ENCODE measurements around the gene ARVCF. TPM values are rescaled to one million over a fixed set of nuclear protein-coding genes. Genes with fewer than 3 reads are reported as not detected.

ARVCF gene
- total RNA-seq, 2 donors from 2014 or later = 39.6 to 65.9 TPM

GRCh38 chr22:19996694-19997384, 19.8 kb downstream of the ARVCF start:
- intact Hi-C loops (cut with DNase I) = no loop called here
- H3K9me3 ChIP-seq = no peaks in the 10 kb centered on the region
- no peak overlapping the region for H3K27ac ChIP-seq
- H3K4me3 ChIP-seq = no peak overlapping the region
- DNase-seq (ENCODE audit: low spot score) = no peak
- no peaks in the 10 kb centered on the region for H3K27me3 ChIP-seq (replicated peaks; ENCODE audit: insufficient read depth)
- TF ChIP-seq POLR2AphosphoS5 (IDR thresholded peaks at IDR 0.05) = no peak
- TF ChIP-seq POLR2A (IDR thresholded peaks at IDR 0.05) = no peak
- TF ChIP-seq, protein P1, sequence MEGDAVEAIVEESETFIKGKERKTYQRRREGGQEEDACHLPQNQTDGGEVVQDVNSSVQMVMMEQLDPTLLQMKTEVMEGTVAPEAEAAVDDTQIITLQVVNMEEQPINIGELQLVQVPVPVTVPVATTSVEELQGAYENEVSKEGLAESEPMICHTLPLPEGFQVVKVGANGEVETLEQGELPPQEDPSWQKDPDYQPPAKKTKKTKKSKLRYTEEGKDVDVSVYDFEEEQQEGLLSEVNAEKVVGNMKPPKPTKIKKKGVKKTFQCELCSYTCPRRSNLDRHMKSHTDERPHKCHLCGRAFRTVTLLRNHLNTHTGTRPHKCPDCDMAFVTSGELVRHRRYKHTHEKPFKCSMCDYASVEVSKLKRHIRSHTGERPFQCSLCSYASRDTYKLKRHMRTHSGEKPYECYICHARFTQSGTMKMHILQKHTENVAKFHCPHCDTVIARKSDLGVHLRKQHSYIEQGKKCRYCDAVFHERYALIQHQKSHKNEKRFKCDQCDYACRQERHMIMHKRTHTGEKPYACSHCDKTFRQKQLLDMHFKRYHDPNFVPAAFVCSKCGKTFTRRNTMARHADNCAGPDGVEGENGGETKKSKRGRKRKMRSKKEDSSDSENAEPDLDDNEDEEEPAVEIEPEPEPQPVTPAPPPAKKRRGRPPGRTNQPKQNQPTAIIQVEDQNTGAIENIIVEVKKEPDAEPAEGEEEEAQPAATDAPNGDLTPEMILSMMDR (IDR thresholded peaks at IDR 0.05) = no peak
- H3K36me3 ChIP-seq = no peaks in the 10 kb centered on the region
- H3K4me1 ChIP-seq (replicated peaks) = peaks cover under 1% of the 10 kb centered on the region
- 87% methylated on average over 12 of the region's 12 CpGs for WGBS

DNA sequence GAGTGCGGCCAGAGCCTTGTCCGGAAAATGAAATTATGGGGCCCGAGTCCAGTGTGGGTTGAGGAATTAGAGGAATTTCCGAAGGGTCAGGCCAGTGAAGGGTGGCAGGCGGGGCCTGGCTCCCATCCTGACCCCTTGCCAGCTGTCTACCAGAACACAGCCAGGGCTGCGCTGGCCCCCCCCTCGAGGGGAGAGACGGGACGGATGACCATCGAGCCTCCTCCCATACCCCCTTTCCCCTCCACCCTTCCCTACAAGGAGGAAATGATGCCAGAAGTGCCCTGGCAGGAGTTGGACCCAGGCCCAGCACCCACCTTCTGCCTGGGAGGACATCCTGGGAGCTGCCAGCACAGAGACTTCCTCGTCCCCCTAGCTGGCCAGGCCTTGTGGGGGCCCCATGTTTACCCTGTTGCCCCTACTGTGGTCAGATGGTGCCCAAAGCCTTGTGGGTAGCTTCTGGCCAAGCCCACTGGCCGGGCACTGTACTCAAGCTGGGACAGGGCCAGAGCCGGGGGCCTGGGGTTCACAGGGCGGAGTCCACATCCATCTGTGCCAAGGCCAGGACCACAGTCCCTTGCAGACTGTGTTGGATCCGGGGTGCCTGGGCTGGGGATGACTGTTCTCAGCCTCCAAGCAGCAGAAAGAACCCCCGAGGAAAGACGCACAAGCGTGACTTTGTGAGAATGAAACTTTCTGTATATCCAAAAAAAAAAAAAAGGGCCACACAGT, 20.8 kb downstream of the ARVCF start:
- H3K4me3 ChIP-seq = no peak overlapping the region
- no peaks in the 10 kb centered on the region for H3K36me3 ChIP-seq
- no peaks in the 10 kb centered on the region for H3K9me3 ChIP-seq
- no peak for DNase-seq (ENCODE audit: low spot score)
- WGBS = 75% methylated on average over 18 of the region's 18 CpGs
- H3K27me3 ChIP-seq (replicated peaks; ENCODE audit: insufficient read depth) = no peaks in the 10 kb centered on the region
- H3K4me1 ChIP-seq (replicated peaks) = no peaks in the 10 kb centered on the region
- intact Hi-C loops (cut with DNase I) = no loop called here
- H3K27ac ChIP-seq = no peak overlapping the region
- TF ChIP-seq POLR2A (IDR thresholded peaks at IDR 0.05) (no peak), POLR2AphosphoS5 (IDR thresholded peaks at IDR 0.05) (no peak)
- TF ChIP-seq, protein P1 (IDR thresholded peaks at IDR 0.05) = no peak

- H3K27me3 ChIP-seq (replicated peaks; ENCODE audit: insufficient read depth) = no peaks in the 10 kb centered on the region
- no peaks in the 10 kb centered on the region for H3K36me3 ChIP-seq
- 89% methylated on average over 12 of the region's 12 CpGs for WGBS
- no peaks in the 10 kb centered on the region for H3K4me1 ChIP-seq (replicated peaks)
- intact Hi-C loops (cut with DNase I) = no loop called here
- H3K9me3 ChIP-seq = no peaks in the 10 kb centered on the region
- no peak for TF ChIP-seq POLR2A (IDR thresholded peaks at IDR 0.05)
- TF ChIP-seq, protein P1 (IDR thresholded peaks at IDR 0.05) = no peak
- TF ChIP-seq POLR2AphosphoS5 (IDR thresholded peaks at IDR 0.05) = no peak
- no peak for DNase-seq (ENCODE audit: low spot score)
- no peak overlapping the region for H3K4me3 ChIP-seq
- no peak overlapping the region for H3K27ac ChIP-seq
Measured at GRCh38 chr22:19994851-19995610, 21.6 kb downstream of the ARVCF start.

- WGBS = 92% methylated on average over 7 of the region's 7 CpGs
- no peak overlapping the region for H3K4me3 ChIP-seq
- DNase-seq (ENCODE audit: low spot score) = no peak
- intact Hi-C loops (cut with DNase I) = no loop called here
- H3K36me3 ChIP-seq = no peaks in the 10 kb centered on the region
- no peaks in the 10 kb centered on the region for H3K4me1 ChIP-seq (replicated peaks)
- H3K27me3 ChIP-seq (replicated peaks; ENCODE audit: insufficient read depth) = no peaks in the 10 kb centered on the region
- H3K27ac ChIP-seq = no peak overlapping the region
- no peaks in the 10 kb centered on the region for H3K9me3 ChIP-seq
- TF ChIP-seq, protein P1 (IDR thresholded peaks at IDR 0.05) = no peak
- no peak for TF ChIP-seq POLR2AphosphoS5 (IDR thresholded peaks at IDR 0.05)
- no peak for TF ChIP-seq POLR2A (IDR thresholded peaks at IDR 0.05)
Measured at GRCh38 chr22:19993926-19994325, 22.7 kb downstream of the ARVCF start.
